ENCODE data around the gene GLMP.

DNA sequence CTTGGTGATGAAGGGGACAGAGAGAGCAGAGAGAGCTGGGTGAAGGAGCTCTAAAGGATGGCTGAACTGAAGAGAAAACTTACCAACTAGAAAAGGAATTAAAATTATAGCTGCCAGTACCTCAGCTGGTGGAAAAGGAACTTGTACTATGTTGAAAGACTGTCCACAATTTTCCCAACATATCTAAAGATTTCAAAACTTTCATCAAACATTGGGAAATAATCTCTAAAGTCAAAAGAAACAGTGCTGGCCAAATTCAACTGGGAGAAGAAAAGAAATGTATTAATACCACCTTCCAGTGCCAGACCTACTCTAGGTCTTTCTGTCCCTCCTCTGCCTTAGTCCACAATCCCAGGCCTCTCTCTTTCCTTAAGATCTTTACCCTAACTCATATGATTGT is 18.9 kb downstream of the GLMP start:
- TF ChIP-seq POLR2AphosphoS5 (IDR thresholded peaks at IDR 0.05) (no peak), CTCF (IDR thresholded peaks at IDR 0.05) (no peak), POLR2A (IDR thresholded peaks at IDR 0.05) (no peak)
